ENCODE results near the gene IL15RA.

DNA sequence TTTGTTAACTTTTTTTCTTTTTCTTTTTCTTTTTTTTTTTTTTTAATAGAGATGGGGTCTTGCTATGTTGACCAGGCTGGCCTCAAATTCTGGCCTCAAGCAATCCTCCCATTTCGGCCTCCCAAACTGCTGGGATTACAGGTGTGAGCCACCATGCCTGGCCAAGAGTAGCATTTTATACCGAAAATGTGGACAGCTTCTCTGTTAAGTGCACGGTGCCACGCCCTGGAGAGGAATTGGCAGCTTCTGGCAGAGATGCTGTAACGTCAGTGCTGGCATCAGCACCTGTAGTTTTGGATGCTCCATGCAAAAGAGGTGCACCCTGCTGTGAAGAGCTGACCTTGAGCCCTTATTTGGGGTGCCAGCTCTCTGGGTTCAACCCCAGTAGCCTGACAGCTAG is 18.2 kb downstream of the IL15RA start:
- no peak for TF ChIP-seq EZH2 (IDR thresholded peaks at IDR 0.05; ENCODE audit: borderline replicate concordance, low read depth, low read length, severe bottlenecking)
- TF ChIP-seq, protein P1, sequence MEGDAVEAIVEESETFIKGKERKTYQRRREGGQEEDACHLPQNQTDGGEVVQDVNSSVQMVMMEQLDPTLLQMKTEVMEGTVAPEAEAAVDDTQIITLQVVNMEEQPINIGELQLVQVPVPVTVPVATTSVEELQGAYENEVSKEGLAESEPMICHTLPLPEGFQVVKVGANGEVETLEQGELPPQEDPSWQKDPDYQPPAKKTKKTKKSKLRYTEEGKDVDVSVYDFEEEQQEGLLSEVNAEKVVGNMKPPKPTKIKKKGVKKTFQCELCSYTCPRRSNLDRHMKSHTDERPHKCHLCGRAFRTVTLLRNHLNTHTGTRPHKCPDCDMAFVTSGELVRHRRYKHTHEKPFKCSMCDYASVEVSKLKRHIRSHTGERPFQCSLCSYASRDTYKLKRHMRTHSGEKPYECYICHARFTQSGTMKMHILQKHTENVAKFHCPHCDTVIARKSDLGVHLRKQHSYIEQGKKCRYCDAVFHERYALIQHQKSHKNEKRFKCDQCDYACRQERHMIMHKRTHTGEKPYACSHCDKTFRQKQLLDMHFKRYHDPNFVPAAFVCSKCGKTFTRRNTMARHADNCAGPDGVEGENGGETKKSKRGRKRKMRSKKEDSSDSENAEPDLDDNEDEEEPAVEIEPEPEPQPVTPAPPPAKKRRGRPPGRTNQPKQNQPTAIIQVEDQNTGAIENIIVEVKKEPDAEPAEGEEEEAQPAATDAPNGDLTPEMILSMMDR (IDR thresholded peaks at IDR 0.05; ENCODE audit: borderline replicate concordance, extremely low read depth, low read length, poor library complexity, severe bottlenecking): no peak
